Stomach smooth muscle (tissue), 2 donors: ENCODE measurements around the gene ADAM11.
"Not testable (repeated sequence)": the region's sequence is repeated elsewhere in the genome, so short reads cannot be mapped to it uniquely, and the experiment has no call there.

Source experiments
- H3K27ac ChIP-seq: one replicate; pipeline ENCODE4 v1.7.0; 2013; ENCODE audit warnings: mild to moderate bottlenecking, low read length, inconsistent platforms
- H3K27me3 ChIP-seq, 2 donors: one replicate each; pipeline ENCODE4 v1.7.0; 2013; ENCODE audit warnings: low read length in 2 of 2; ENCODE audit not compliant: insufficient read depth in 2 of 2, control insufficient read depth in 1 of 2
- H3K36me3 ChIP-seq, 2 donors: one replicate each; pipeline ENCODE4 v1.7.0; 2013; ENCODE audit warnings: low read length in 2 of 2; ENCODE audit not compliant: control insufficient read depth in 2 of 2, insufficient read depth in 2 of 2
- H3K4me1 ChIP-seq: one replicate; pipeline ENCODE4 v1.7.0; 2013; ENCODE audit warnings: low read length; ENCODE audit not compliant: control insufficient read depth, insufficient read depth
- H3K4me3 ChIP-seq, 2 donors: one replicate each; pipeline ENCODE4 v1.7.0; 2013; ENCODE audit warnings: low read length in 2 of 2
- H3K9ac ChIP-seq, 2 donors: one replicate each; pipeline ENCODE4 v1.7.0; 2013; ENCODE audit warnings: low read length in 2 of 2, mild to moderate bottlenecking in 1 of 2
- H3K9me3 ChIP-seq, 2 donors: one replicate each; pipeline ENCODE4 v1.7.0; 2013; ENCODE audit warnings: low read length in 2 of 2; ENCODE audit not compliant: control insufficient read depth in 2 of 2
- donor health status: healthy.
- donor health status: Pancreatic carcinoma.

ADAM11 gene

GRCh38 chr17:44758414-44759085 lies at the start of gene ADAM11:
Gene ADAM11, plus strand, starts transcription at chr17:44758988. Its CDS starts 212 bp downstream, at chr17:44759200.
- no peak within 1 kb of the TSS for H3K9ac ChIP-seq

DNA sequence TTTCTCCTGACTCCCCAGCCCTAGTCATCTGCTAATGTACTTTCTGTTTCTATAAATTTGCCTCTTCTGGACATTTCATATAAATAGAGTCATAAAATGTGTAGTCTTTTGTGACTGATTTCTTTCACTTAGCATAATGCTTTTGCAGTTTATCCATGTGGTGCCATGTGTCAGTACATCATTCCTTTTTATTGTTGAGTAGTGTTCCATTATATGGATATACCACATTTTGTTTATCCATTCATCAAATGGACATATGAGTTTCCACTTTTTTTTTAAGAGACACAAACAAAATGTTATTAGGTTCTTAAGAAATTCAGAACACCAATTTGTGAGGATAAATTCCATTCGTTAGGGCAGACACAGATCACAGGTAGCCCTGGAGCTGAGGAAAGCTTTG lies 39.3 kb upstream of the ADAM11 start:
- H3K9ac ChIP-seq, result no peak overlapping the region
- H3K27ac ChIP-seq, result no peak overlapping the region
- no peaks in the 10 kb centered on the region for H3K4me1 ChIP-seq
- no peaks in the 10 kb centered on the region for H3K9me3 ChIP-seq
- no peaks in the 10 kb centered on the region for H3K27me3 ChIP-seq
- peaks cover 3 to 6% of the 10 kb centered on the region in 2 donors for H3K36me3 ChIP-seq
- H3K4me3 ChIP-seq, result no peak overlapping the region

More at GRCh38 chr17:44758414-44759085, at the start of gene ADAM11:
- peak within 1 kb of the TSS; percentile 19 to 49 for H3K4me3 ChIP-seq
- H3K27me3 ChIP-seq, result peaks cover 25 to 27% of the 10 kb centered on the region in 2 donors
- no peak within 1 kb of the TSS for H3K27ac ChIP-seq
- peaks cover 11% of the 10 kb centered on the region for H3K4me1 ChIP-seq
- no peaks in the 10 kb centered on the region for H3K36me3 ChIP-seq
- H3K9me3 ChIP-seq, result no peaks in the 10 kb centered on the region

GRCh38 chr17:44722254-44722653 lies 36.5 kb upstream of the ADAM11 start:
- H3K9ac ChIP-seq, result no peak overlapping the region
- peaks cover 3 to 6% of the 10 kb centered on the region in 2 donors for H3K36me3 ChIP-seq
- H3K27ac ChIP-seq, result no peak overlapping the region
- no peaks in the 10 kb centered on the region for H3K27me3 ChIP-seq
- no peaks in the 10 kb centered on the region for H3K9me3 ChIP-seq
- no peaks in the 10 kb centered on the region for H3K4me1 ChIP-seq
- H3K4me3 ChIP-seq, result no peak overlapping the region

DNA sequence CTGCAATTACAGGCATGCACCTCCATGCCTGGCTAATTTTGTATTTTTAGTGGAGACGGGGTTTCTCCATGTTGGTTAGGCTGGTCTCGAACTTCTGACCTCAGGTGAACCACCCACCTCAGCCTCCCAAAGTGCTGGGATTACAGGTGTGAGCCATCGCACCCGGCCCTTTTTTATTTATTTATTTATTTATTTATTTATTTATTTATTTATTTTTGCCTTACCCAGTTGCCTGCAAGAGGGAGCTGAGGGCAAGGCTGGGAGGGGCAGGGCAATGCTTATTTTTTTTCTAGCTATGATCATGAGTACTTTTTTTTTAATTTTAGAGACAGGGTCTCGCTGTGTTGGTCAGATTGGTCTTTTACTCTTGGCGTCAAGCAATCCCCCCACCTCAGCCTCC lies 32.7 kb upstream of the ADAM11 start:
- peaks cover 5 to 14% of the 10 kb centered on the region in 2 donors for H3K36me3 ChIP-seq
- H3K4me3 ChIP-seq, H3K27me3 ChIP-seq, H3K9ac ChIP-seq, H3K4me1 ChIP-seq, H3K9me3 ChIP-seq, H3K27ac ChIP-seq: not testable (repeated sequence)

DNA sequence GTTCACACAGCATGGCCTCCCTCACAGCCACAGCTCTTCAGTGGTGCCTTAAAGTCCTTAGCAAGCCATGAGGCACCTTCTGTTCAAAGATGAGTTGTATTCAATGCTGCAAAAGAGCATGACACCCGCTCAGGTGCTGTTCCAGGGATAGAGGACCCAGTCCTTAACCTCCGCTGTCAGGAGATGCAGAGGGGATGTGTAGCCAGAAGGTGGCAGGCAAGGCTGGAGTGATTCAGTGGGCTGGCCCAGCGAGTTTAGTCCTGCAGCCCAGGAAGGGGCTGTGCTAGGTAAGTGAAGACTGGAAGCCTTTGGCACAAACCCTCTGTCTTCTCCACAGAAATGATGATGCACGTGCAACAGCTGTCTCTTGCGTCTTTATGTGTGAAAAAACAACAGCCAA lies 25.0 kb upstream of the ADAM11 start:
- Histone ChIP-seq H3K27ac (no peak overlapping the region), H3K27me3 (no peaks in the 10 kb centered on the region), H3K4me3 (no peak overlapping the region), H3K4me1 (no peaks in the 10 kb centered on the region), H3K36me3 (peaks cover 5 to 18% of the 10 kb centered on the region in 2 donors), H3K9ac (no peak overlapping the region), H3K9me3 (no peaks in the 10 kb centered on the region)

GRCh38 chr17:44734272-44734671 lies 24.5 kb upstream of the ADAM11 start:
- peaks cover 5 to 18% of the 10 kb centered on the region in 2 donors for H3K36me3 ChIP-seq
- no peak overlapping the region for H3K9ac ChIP-seq

GRCh38 chr17:44736551-44737240 lies 22.1 kb upstream of the ADAM11 start:
- H3K9ac ChIP-seq, result no peak overlapping the region
- no peaks in the 10 kb centered on the region for H3K9me3 ChIP-seq
- H3K27ac ChIP-seq, result no peak overlapping the region
- no peaks in the 10 kb centered on the region for H3K27me3 ChIP-seq
- H3K4me1 ChIP-seq, result no peaks in the 10 kb centered on the region
- H3K36me3 ChIP-seq, result peaks cover 0 to 3% of the 10 kb centered on the region in 2 donors
- no peak overlapping the region for H3K4me3 ChIP-seq

More at GRCh38 chr17:44734272-44734671, 24.5 kb upstream of the ADAM11 start:
- no peak overlapping the region for H3K27ac ChIP-seq
- H3K4me1 ChIP-seq, result no peaks in the 10 kb centered on the region
- H3K9me3 ChIP-seq, result no peaks in the 10 kb centered on the region
- H3K27me3 ChIP-seq, result no peaks in the 10 kb centered on the region
- H3K4me3 ChIP-seq, result no peak overlapping the region

- H3K9me3 ChIP-seq, result no peaks in the 10 kb centered on the region
- H3K9ac ChIP-seq, result no peak overlapping the region
- H3K27me3 ChIP-seq, result no peaks in the 10 kb centered on the region
- peaks cover 0 to 3% of the 10 kb centered on the region in 2 donors for H3K36me3 ChIP-seq
- H3K4me3 ChIP-seq, result no peak overlapping the region
- H3K27ac ChIP-seq, result no peak overlapping the region
- no peaks in the 10 kb centered on the region for H3K4me1 ChIP-seq
These were observed 20.4 kb upstream of the ADAM11 start for GRCh38 chr17:44738214-44738906.

- no peak overlapping the region for H3K27ac ChIP-seq
- H3K4me1 ChIP-seq, result no peaks in the 10 kb centered on the region
- peaks cover 0 to 3% of the 10 kb centered on the region in 2 donors for H3K36me3 ChIP-seq
- H3K9me3 ChIP-seq, result no peaks in the 10 kb centered on the region
- H3K27me3 ChIP-seq, result no peaks in the 10 kb centered on the region
- H3K4me3 ChIP-seq, result no peak overlapping the region
- H3K9ac ChIP-seq, result no peak overlapping the region
These were observed 17.5 kb upstream of the ADAM11 start for GRCh38 chr17:44741316-44741715.

- Histone ChIP-seq H3K27ac (no peak overlapping the region), H3K9me3 (no peaks in the 10 kb centered on the region), H3K36me3 (peaks cover 0 to 4% of the 10 kb centered on the region in 2 donors), H3K27me3 (no peaks in the 10 kb centered on the region), H3K9ac (no peak overlapping the region), H3K4me1 (no peaks in the 10 kb centered on the region), H3K4me3 (no peak overlapping the region)
These were observed 13.5 kb upstream of the ADAM11 start for GRCh38 chr17:44745301-44745700.
